ENCODE results near the gene XYLT1.

DNA sequence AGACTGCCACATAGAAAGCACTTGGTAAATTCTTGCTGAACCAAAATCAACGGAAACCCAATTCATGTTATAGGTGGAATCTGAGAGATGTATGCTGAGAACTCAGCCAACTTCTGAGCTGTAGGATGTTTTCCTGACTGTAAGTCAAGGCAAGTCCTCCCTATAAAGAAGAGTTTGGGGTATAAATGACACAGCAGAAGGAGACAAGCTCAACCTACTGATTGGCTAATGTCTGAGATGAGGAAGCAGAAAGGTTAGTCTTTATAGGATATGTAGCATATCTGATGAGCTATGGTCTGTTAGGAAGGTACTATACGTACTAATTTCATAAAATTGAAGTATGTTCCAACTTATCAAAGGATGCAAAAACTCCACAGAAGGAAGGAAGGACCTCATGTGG is 99.5 kb downstream of the XYLT1 start:
- TF ChIP-seq CTCF (conservative IDR thresholded peaks at IDR 0.05; ENCODE audit: low read depth, low read length) (no peak), EZH2 (IDR thresholded peaks at IDR 0.05; ENCODE audit: low read length, unreplicated experiment) (no peak)
